Urinary bladder (tissue), 4 donors: Measurements from ENCODE around the gene CIAO2B. TPM values are rescaled to one million over a fixed set of nuclear protein-coding genes. Genes with fewer than 3 reads are reported as not detected.
A peak's percentile ranks its signal among the peaks of the same experiment; 100 is the strongest.

Source experiments
- DNase-seq: peaks from one replicate; pipeline ENCODE4 v3.0.0-alpha.2; 2015; ENCODE audit errors: extremely low spot score
- H3K27ac ChIP-seq: one replicate; pipeline ENCODE4 v1.5.1; 2013; ENCODE audit warnings: low read depth, mild to moderate bottlenecking, moderate library complexity
- H3K36me3 ChIP-seq: one replicate; pipeline ENCODE4 v1.6.1; 2013; ENCODE audit warnings: mild to moderate bottlenecking, moderate library complexity; ENCODE audit not compliant: insufficient read depth
- H3K4me1 ChIP-seq: one replicate; pipeline ENCODE4 v1.6.1; 2013; ENCODE audit warnings: mild to moderate bottlenecking, moderate library complexity; ENCODE audit not compliant: insufficient read depth
- H3K4me3 ChIP-seq: one replicate; pipeline ENCODE4 v1.5.1; 2013; ENCODE audit warnings: low read depth, low read length
- WGBS: extraction: QIAGEN DNeasy Blood & Tissue Kit; methylation state at CpG from one replicate; pipeline ENCODE4 v1.1.7; 2013; 5-methylcytosine and 5-hydroxymethylcytosine counted together
- polyA plus RNA-seq: library from polyadenylated mRNA; stranded (reverse); fragments of 200-250 nt; gene quantifications from one replicate; pipeline ENCODE4 v1.2.3, GENCODE V29; 2013
- total RNA-seq: library from RNA; depleted of rRNA; stranded (reverse); fragments of >200 nt; gene quantifications from one replicate; pipeline ENCODE4 v1.2.3, GENCODE V29; 2014
- donor health status: healthy with polysubstance abuse.
- donor health status: healthy.

Gene CIAO2B
- total and polyA plus RNA-seq, 2 donors: 52.0 to 174 TPM

DNA sequence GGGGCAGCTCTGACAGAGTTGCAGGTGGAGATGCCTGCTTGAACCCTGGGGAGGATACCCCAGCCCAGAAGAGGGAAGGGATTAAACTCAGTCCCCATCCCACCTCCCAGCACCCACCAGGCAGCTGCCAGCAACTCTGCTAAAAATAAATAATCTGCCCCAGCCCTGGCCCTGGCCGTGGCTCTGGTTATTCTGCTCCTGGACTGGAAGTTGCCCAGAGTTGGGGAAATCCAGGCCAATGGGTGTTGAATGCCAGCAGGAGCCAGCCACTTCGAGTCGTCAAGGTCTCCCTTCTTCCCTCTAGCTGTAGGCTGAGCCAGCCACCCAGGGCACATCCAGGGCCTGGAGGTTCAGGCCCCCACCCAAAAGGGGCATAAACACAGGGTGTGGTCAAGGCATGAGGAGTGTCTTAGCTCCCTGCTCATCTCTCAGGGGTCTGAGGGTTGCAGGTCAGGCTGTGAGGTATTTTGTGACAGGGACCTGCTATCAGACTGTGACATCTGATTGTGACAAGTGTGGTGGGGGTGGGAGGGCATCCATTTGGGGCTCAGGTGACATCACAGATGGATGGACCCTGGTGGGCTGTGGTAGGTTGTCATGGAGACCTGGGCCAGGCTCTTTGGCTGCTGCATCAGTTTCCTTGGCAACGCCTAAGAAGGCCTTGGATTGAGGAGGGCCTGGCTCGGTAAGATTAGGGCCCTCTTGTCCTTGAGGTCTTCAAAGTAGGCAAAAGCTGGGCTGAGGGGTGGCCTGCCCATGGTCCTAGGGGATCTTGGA, 7.8 kb downstream of the CIAO2B start:
- 58% methylated on average over 5 of the region's 5 CpGs for WGBS
- no peak for DNase-seq
- Histone ChIP-seq H3K4me1 (no peaks in the 10 kb centered on the region), H3K27ac (no peak overlapping the region), H3K36me3 (no peaks in the 10 kb centered on the region), H3K4me3 (no peak overlapping the region)

GRCh38 chr16:66925322-66925840, 8.8 kb downstream of the CIAO2B start, which contains the start of gene RRAD:
Gene RRAD, minus strand, starts transcription at chr16:66925535. Its CDS starts 356 bp downstream, at chr16:66925179.
- no peaks in the 10 kb centered on the region for H3K4me1 ChIP-seq
- WGBS: 2% methylated on average over 42 of the region's 42 CpGs

DNA sequence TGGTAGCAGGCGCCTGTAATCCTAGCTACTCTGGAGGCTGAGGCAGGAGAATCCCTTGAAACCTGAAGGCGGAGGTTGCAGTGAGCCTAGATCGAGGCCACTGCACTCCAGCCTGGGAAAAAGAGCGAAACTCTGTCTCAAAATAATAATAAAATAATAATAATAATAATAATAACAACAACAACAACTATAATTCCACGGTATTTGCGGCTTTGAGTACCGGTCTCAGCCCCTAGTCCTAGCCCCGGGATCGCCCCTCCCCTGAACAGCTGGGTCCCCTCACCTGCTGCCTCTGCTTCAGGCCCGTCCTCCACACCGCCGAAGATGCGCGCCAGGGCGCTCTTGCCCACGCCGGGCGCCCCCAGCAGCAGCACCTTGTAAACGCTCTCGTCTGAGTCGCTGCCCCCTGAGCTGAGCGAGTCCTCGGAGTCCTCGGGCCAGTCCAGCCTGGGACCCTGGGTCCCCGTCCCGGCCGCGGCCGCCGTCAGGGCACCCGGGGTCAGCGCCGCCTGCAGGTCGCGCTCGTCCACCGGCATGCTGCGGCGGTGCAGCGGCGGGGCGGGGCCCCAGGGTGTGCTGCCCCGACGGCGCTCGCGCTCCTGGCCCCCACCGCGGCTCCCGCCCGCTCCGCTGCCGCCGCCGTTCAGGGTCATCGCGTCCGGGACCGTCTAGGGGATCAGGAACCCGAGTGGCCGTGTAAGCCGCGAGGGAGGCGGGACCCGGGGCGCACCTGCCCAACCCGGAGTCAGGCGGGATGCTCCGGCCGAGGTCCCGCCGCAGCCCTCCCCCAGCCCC, 9.5 kb downstream of the CIAO2B start:
- WGBS: 6% methylated on average over 72 of the region's 72 CpGs
- no peak for DNase-seq
- Histone ChIP-seq H3K4me3 (peak overlapping the region; percentile 61), H3K4me1 (no peaks in the 10 kb centered on the region), H3K36me3 (no peaks in the 10 kb centered on the region), H3K27ac (peak overlapping the region; percentile 48)

More at GRCh38 chr16:66925322-66925840, 8.8 kb downstream of the CIAO2B start, which contains the start of gene RRAD:
- Histone ChIP-seq H3K27ac (peak within 1 kb of the TSS; percentile 48), H3K4me3 (peak within 1 kb of the TSS; percentile 61), H3K36me3 (no peaks in the 10 kb centered on the region)
- no peak for DNase-seq

DNA sequence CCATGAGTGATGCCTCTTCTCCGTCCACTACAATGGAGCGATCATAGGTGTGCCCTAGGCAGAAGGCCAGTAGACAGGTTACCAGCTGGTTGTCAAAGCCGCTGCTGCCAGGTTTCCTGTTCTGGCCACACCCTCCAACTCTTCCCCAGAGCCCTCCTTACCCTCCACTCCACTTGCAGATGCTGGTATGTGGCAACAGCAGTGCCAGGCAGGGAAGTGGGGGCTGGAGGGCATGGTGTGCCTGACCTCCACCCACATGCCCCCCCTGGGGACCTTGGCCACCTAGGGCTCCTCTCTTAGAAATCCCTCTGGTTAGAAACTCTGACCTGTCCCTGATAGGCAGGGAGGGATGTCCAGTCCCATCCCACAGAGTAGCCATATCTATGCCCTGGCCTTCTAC, 10.3 kb downstream of the CIAO2B start:
- no peak overlapping the region for H3K27ac ChIP-seq
- H3K4me3 ChIP-seq: peak overlapping the region; percentile 1
- 56% methylated on average over 3 of the region's 3 CpGs for WGBS
- H3K4me1 ChIP-seq: no peaks in the 10 kb centered on the region
- no peaks in the 10 kb centered on the region for H3K36me3 ChIP-seq
- no peak for DNase-seq

DNA sequence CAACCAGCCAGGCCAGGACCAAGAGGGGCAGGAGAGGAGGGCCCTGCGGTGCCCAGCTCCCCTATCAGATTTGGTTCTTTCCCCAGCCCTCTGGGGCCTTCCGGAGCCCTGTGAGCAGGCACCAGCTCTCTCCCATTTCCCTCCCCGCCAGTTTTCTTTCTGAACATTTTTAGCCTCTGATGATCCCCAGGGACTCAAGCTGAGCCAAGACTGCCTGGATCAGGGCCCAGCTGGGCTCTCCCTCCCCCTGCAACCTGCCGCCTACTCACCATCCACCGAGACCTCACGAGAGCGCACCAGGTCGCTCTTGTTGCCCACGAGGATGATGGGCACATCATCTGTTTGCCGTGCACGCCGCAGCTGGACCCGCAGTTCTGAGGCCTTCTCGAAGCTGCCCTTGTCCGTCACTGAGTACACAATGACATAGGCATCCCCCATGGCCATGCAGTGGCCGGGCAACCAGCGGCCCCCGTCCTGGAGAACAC, 10.9 kb downstream of the CIAO2B start:
- Histone ChIP-seq H3K4me3 (peak overlapping the region; percentile 1), H3K36me3 (no peaks in the 10 kb centered on the region), H3K27ac (no peak overlapping the region), H3K4me1 (no peaks in the 10 kb centered on the region)
- no peak for DNase-seq
- WGBS: 42% methylated on average over 18 of the region's 18 CpGs

- no peaks in the 10 kb centered on the region for H3K4me1 ChIP-seq
- WGBS: 78% methylated on average over 42 of the region's 42 CpGs
- H3K4me3 ChIP-seq: no peak overlapping the region
- DNase-seq: no peak
- H3K36me3 ChIP-seq: no peaks in the 10 kb centered on the region
- H3K27ac ChIP-seq: no peak overlapping the region
These were observed 12.3 kb downstream of the CIAO2B start for GRCh38 chr16:66921729-66922450.

DNA sequence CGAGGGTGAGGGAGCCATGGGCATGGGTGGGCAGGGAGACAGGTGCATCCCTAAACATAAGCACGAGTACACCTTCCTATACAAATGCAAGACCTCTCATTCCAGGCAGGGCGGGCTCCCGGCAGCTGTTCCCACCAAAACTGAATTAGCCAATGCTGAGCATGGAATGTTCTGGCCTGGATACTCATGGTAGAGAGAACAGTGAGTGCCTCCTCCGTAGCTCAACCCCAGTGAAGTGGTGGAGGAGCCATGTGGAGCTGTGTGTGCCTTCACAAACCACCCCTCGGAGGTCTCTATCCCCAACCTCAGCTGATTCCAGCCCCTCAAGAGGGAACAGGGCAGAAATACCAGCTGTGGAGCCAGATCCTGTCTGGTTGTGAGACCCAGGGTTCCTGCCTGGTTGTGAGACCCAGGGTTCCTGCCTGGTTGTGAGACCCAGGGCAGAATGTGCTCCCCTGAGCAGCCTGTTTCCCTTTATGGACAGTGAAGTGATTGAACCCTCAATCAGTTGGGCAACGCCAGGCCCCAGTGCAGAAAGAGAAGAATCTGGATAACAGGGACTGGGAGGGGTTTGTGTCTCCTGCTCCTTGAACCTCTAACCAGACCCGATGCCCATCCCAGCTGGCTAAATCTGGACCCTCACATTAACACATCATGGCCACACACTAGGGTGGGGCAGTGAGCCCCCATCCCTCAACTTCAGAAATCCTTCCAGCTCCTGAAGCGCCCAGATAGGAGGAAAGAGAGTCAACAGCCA, 13.1 kb downstream of the CIAO2B start:
- Histone ChIP-seq H3K4me3 (no peak overlapping the region), H3K27ac (no peak overlapping the region), H3K4me1 (no peaks in the 10 kb centered on the region), H3K36me3 (no peaks in the 10 kb centered on the region)
- no peak for DNase-seq
- WGBS: 75% methylated on average over 9 of the region's 9 CpGs

DNA sequence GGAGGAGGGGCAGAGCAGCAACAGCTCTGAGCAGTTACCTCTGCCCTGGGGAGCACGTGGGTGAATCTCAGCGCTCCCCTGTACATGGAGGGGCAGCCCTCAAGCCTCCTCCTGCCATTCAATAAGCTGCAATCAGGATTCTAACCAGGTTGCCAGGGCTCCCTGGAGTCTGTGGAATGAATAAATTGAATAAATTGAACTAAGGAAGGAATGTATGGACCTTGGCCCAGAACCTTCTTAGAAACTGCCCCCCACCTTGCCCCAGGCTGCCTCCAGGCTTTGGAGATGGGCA, 14.0 kb downstream of the CIAO2B start:
- Histone ChIP-seq H3K4me1 (no peaks in the 10 kb centered on the region), H3K4me3 (no peak overlapping the region), H3K27ac (no peak overlapping the region), H3K36me3 (no peaks in the 10 kb centered on the region)
- DNase-seq: no peak
- WGBS: 67% methylated on average over 2 of the region's 2 CpGs

DNA sequence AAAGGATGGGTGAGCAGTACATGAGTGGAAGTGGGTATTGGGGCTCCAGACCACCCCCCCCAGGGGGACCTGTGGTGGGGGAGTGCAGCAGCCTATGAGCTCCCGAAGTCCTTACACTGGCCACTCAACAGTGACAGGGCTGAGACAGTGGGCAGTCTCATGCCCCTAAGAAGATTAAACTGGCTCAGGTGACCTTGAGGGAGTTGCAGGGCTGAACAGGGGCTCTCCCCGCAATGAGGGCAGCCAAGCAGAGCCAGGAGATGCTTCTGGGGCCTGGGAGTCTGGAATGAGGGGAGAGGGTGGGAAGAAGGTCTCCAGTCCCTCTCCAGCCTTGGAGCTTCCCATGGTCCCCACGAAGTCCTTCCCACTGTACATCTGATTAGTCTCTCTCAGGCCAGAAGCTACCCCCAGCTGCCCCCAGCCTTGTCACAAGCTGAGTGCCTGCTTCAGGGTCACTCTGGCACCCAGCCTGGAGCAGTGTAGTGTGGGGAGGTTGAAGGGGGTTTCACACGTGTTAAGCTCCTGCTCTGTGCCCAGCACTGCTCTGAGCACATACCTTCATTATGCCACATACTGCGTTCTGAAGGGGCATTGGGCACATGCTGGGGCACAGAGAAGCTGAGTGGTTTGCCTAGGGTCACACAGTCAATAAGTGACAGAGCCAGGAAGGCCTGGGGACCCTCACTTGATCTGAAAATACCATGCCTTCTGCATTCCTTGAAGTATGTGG, 14.5 kb downstream of the CIAO2B start:
- DNase-seq: no peak
- no peaks in the 10 kb centered on the region for H3K4me1 ChIP-seq
- WGBS: 74% methylated on average over 5 of the region's 5 CpGs
- no peak overlapping the region for H3K4me3 ChIP-seq
- no peaks in the 10 kb centered on the region for H3K36me3 ChIP-seq
- no peak overlapping the region for H3K27ac ChIP-seq

- H3K4me1 ChIP-seq: no peaks in the 10 kb centered on the region
- 87% methylated on average over 7 of the region's 7 CpGs for WGBS
- H3K36me3 ChIP-seq: no peaks in the 10 kb centered on the region
- DNase-seq: no peak
- no peak within 1 kb of the TSS for H3K4me3 ChIP-seq
- H3K27ac ChIP-seq: no peak within 1 kb of the TSS
These were observed 15.2 kb downstream of the CIAO2B start, which contains the start of gene CDH16 for GRCh38 chr16:66918803-66919568. Gene CDH16, minus strand, starts transcription at chr16:66918885. Its CDS starts 820 bp downstream, at chr16:66918065.

DNA sequence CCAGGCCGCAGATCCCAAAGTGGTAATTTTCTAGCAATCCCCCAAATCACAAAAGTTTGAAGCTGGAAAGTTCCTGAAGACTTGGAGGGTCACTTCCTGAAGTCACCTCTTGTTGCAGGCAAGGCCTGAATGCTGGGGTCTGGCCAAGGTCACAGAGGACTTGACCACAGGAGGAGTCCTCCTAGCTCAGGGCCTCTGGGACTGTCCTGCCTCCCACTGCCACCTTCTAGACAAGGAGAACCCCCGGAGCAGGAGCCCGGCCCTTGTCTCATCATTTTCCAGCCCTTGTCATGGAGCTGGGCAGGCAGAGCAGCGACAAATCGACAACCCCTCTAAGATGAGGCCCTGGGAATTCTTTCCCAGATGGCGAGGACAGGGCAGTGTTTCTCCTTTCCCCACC, 15.8 kb downstream of the CIAO2B start:
- 92% methylated on average over 6 of the region's 6 CpGs for WGBS
- Histone ChIP-seq H3K36me3 (no peaks in the 10 kb centered on the region), H3K4me1 (no peaks in the 10 kb centered on the region), H3K4me3 (no peak overlapping the region), H3K27ac (no peak overlapping the region)
- DNase-seq: no peak

- no peak overlapping the region for H3K27ac ChIP-seq
- no peaks in the 10 kb centered on the region for H3K4me1 ChIP-seq
- DNase-seq: no peak
- H3K4me3 ChIP-seq: no peak overlapping the region
- WGBS: 88% methylated on average over 9 of the region's 9 CpGs
- no peaks in the 10 kb centered on the region for H3K36me3 ChIP-seq
These were observed 16.5 kb downstream of the CIAO2B start for GRCh38 chr16:66917741-66918140.
